H9 (cell line): ENCODE measurements around the gene ARHGAP9. TPM values are rescaled to one million over a fixed set of nuclear protein-coding genes. Genes with fewer than 3 reads are reported as not detected.
"Not testable (repeated sequence)": the region's sequence is repeated elsewhere in the genome, so short reads cannot be mapped to it uniquely, and the experiment has no call there.

ENCODE experiments used
- DNase-seq: peaks from one replicate; pipeline ENCODE4 v3.0.0-alpha.2; 2017
- H2AFZ ChIP-seq: one replicate; pipeline ENCODE4 v1.6.1; 2013; ENCODE audit warnings: mild to moderate bottlenecking, low read length, control low read depth, moderate library complexity
- H2AK5ac ChIP-seq: 2 replicates; pipeline ENCODE4 v1.6.1; 2013; ENCODE audit warnings: low read length, control low read depth, mixed read lengths; ENCODE audit not compliant: insufficient read length
- H2BK120ac ChIP-seq: one replicate; pipeline ENCODE4 v1.6.1; 2013; ENCODE audit warnings: low read depth, mild to moderate bottlenecking, low read length, control low read depth, inconsistent platforms; ENCODE audit not compliant: poor library complexity, severe bottlenecking
- H2BK12ac ChIP-seq: 2 replicates; pipeline ENCODE4 v1.6.1; 2013; ENCODE audit warnings: low read length, control low read depth, mixed read lengths, low read depth; ENCODE audit not compliant: insufficient read length
- H2BK15ac ChIP-seq: 2 replicates; pipeline ENCODE4 v1.6.1; 2013; ENCODE audit warnings: low read depth, low read length, control low read depth
- H2BK20ac ChIP-seq: one replicate; pipeline ENCODE4 v1.6.1; 2013; ENCODE audit warnings: low read depth, mild to moderate bottlenecking, low read length, control low read depth, inconsistent platforms; ENCODE audit not compliant: poor library complexity, severe bottlenecking
- H2BK5ac ChIP-seq: 2 replicates; pipeline ENCODE4 v1.6.1; 2013; ENCODE audit warnings: low read length, control low read depth, mixed read lengths; ENCODE audit not compliant: insufficient read length
- H3K14ac ChIP-seq: 2 replicates; pipeline ENCODE4 v1.6.1; 2013; ENCODE audit warnings: low read length, control low read depth; ENCODE audit not compliant: insufficient read depth
- H3K18ac ChIP-seq: 2 replicates; pipeline ENCODE4 v1.6.1; 2013; ENCODE audit warnings: low read depth, mild to moderate bottlenecking, mixed read lengths, low read length, control low read depth; ENCODE audit not compliant: insufficient read length
- H3K23ac ChIP-seq: 2 replicates; pipeline ENCODE4 v1.6.1; 2013; ENCODE audit warnings: low read length, control low read depth, mixed read lengths, low read depth; ENCODE audit not compliant: insufficient read length
- H3K23me2 ChIP-seq: 2 replicates; pipeline ENCODE4 v1.6.1; 2013; ENCODE audit warnings: low read depth, mild to moderate bottlenecking, mixed read lengths, low read length, control low read depth; ENCODE audit not compliant: insufficient read length, poor library complexity, severe bottlenecking
- H3K27ac ChIP-seq: 2 replicates; pipeline ENCODE4 v1.5.1; 2013; ENCODE audit warnings: low read length, control low read depth, mixed read lengths, low read depth; ENCODE audit not compliant: insufficient read length
- H3K27me3 ChIP-seq: 2 replicates; pipeline ENCODE4 v1.6.1; 2013; ENCODE audit warnings: low read length, control low read depth, inconsistent platforms; ENCODE audit not compliant: insufficient read depth
- H3K4ac ChIP-seq: 2 replicates; pipeline ENCODE4 v1.6.1; 2013; ENCODE audit warnings: low read depth, mild to moderate bottlenecking, control low read depth, inconsistent platforms, low read length, moderate library complexity
- H3K4me1 ChIP-seq: 2 replicates; pipeline ENCODE4 v1.6.1; 2013; ENCODE audit warnings: low read length, control low read depth, inconsistent platforms; ENCODE audit not compliant: insufficient read depth
- H3K4me2 ChIP-seq: 2 replicates; pipeline ENCODE4 v1.6.1; 2013; ENCODE audit warnings: low read length, control low read depth, mixed read lengths; ENCODE audit not compliant: insufficient read length, insufficient read depth
- H3K56ac ChIP-seq: 2 replicates; pipeline ENCODE4 v1.6.1; 2013; ENCODE audit warnings: low read depth, mild to moderate bottlenecking, mixed read lengths, low read length, control low read depth; ENCODE audit not compliant: insufficient read length
- H3K79me1 ChIP-seq: 2 replicates; pipeline ENCODE4 v1.6.1; 2013; ENCODE audit warnings: low read depth, mild to moderate bottlenecking, moderate library complexity, low read length, control low read depth, inconsistent platforms; ENCODE audit not compliant: insufficient read depth, poor library complexity, severe bottlenecking
- H3K79me2 ChIP-seq: 2 replicates; pipeline ENCODE4 v1.6.1; 2013; ENCODE audit warnings: low read length, control low read depth, inconsistent platforms; ENCODE audit not compliant: insufficient read depth
- H3K9ac ChIP-seq: 2 replicates; pipeline ENCODE4 v1.6.1; 2013; ENCODE audit warnings: low read length, control low read depth, mixed read lengths; ENCODE audit not compliant: insufficient read length; ENCODE audit errors: extremely low read depth
- H3K9me3 ChIP-seq: one replicate; pipeline ENCODE4 v1.6.1; 2013; ENCODE audit warnings: low read depth, low read length, inconsistent platforms; ENCODE audit not compliant: control insufficient read depth
- H3T11ph ChIP-seq: one replicate; pipeline ENCODE4 v1.6.1; 2013; ENCODE audit warnings: mild to moderate bottlenecking, low read length, control low read depth, inconsistent platforms
- H4K20me1 ChIP-seq: one replicate; pipeline ENCODE4 v1.6.1; 2013; ENCODE audit not compliant: control insufficient read depth, insufficient read length, insufficient read depth
- H4K5ac ChIP-seq: 2 replicates; pipeline ENCODE4 v1.6.1; 2013; ENCODE audit warnings: low read depth, mild to moderate bottlenecking, mixed read lengths, low read length, control low read depth; ENCODE audit not compliant: insufficient read length
- H4K8ac ChIP-seq: replicated peaks from 2 replicates; pipeline ENCODE4 v1.6.1; 2013; ENCODE audit warnings: low read length, control low read depth, mixed read lengths, low read depth; ENCODE audit not compliant: insufficient read length
- H4K91ac ChIP-seq: 2 replicates; pipeline ENCODE4 v1.6.1; 2013; ENCODE audit warnings: low read depth, mild to moderate bottlenecking, moderate library complexity, mixed read lengths, low read length, control low read depth; ENCODE audit not compliant: insufficient read length
- H3K27ac Mint-ChIP-seq, 3 experiments: 2 replicates in 2 of 3; 3 replicates in 1 of 3; pipeline ENCODE4 v1.8.0; 2020 to 2021; ENCODE audit warnings: mixed read lengths in 3 of 3, mild to moderate bottlenecking in 1 of 3, moderate library complexity in 1 of 3
- H3K27me3 Mint-ChIP-seq: 2 replicates; pipeline ENCODE4 v1.8.0; 2021; ENCODE audit warnings: low read depth, mild to moderate bottlenecking, moderate library complexity, mixed read lengths
- H3K36me3 Mint-ChIP-seq, 3 experiments: 2 replicates in 2 of 3; 3 replicates in 1 of 3; pipeline ENCODE4 v1.8.0; 2020 to 2021; ENCODE audit warnings: low read depth in 3 of 3, mixed read lengths in 3 of 3; ENCODE audit not compliant: insufficient read depth in 1 of 3
- H3K4me1 Mint-ChIP-seq, 2 experiments: 2 replicates each; pipeline ENCODE4 v1.8.0; 2020; ENCODE audit warnings: mixed read lengths in 2 of 2
- H3K4me3 Mint-ChIP-seq, 2 experiments: 2 replicates in 1 of 2; 3 replicates in 1 of 2; pipeline ENCODE4 v1.8.0; 2020 to 2021; ENCODE audit warnings: mild to moderate bottlenecking in 2 of 2, mixed read lengths in 2 of 2, moderate library complexity in 1 of 2
- H3K9me3 Mint-ChIP-seq, 2 experiments: 2 replicates in 1 of 2; 3 replicates in 1 of 2; pipeline ENCODE4 v1.8.0; 2020; ENCODE audit warnings: mild to moderate bottlenecking in 2 of 2, mixed read lengths in 2 of 2, moderate library complexity in 1 of 2
- CTCF ChIP-seq: fragments of 200-600 bp; sonication (generic); conservative IDR thresholded peaks from 3 replicates; pipeline ENCODE4 v1.8.0; 2021; ENCODE audit warnings: antibody characterized with exemption, mild to moderate bottlenecking
- WGBS: extraction: QIAGEN DNeasy Blood & Tissue Kit; methylation state at CpG from one replicate; pipeline ENCODE4 v1.1.7; 2013; ENCODE audit warnings: missing lambda C conversion rate, low lambda C conversion rate, mixed read lengths; ENCODE audit not compliant: insufficient read length; ENCODE audit errors: extremely low coverage; 5-methylcytosine and 5-hydroxymethylcytosine counted together
- total RNA-seq: library from RNA; stranded (reverse); gene quantifications from 2 replicates; pipeline ENCODE4 v1.2.1, GENCODE V29; 2021

The ARHGAP9 gene
- total RNA-seq, 1 experiment from 2014 or later = 3.7 TPM

GRCh38 chr12:57511161-57511560 lies 31.5 kb upstream of the ARHGAP9 start:
- H3K36me3 Mint-ChIP-seq = peaks cover 70 to 85% (median 72%) of the 10 kb centered on the region in 3 experiments; a peak in 6 of 7 replicates
- no peaks in the 10 kb centered on the region for H3K4me1 Mint-ChIP-seq
- WGBS = no CpG with 5 or more reads among the region's 4 CpGs
- Histone ChIP-seq H3K23me2 (no peaks in the 10 kb centered on the region), H3K27me3 (no peaks in the 10 kb centered on the region), H3K79me2 (0 out of 2 replicates have a peak, but pooled peaks cover 1% of the 10 kb centered on the region), H2BK5ac (no peak overlapping the region), H2BK20ac (no peak overlapping the region), H3K23ac (no peak overlapping the region), H2BK15ac (no peak overlapping the region), H3K27ac (no peak overlapping the region), H4K5ac (no peak overlapping the region), H3K4ac (no peak overlapping the region), H4K91ac (no peak overlapping the region), H4K20me1 (no peaks in the 10 kb centered on the region), H3T11ph (no peak overlapping the region), H3K14ac (no peak overlapping the region), H3K4me2 (no peak overlapping the region), H3K18ac (no peak overlapping the region), H3K4me1 (no peaks in the 10 kb centered on the region), H3K56ac (no peak overlapping the region), H3K9ac (no peak overlapping the region), H3K9me3 (no peaks in the 10 kb centered on the region), H2BK120ac (no peak overlapping the region), H2BK12ac (no peak overlapping the region), H4K8ac (no peak overlapping the region), H2AFZ (no peak overlapping the region), H2AK5ac (no peak overlapping the region), H3K79me1 (no peaks in the 10 kb centered on the region)
- no peak overlapping the region for H3K4me3 Mint-ChIP-seq
- H3K27ac Mint-ChIP-seq = no peak overlapping the region
- 0 out of 2 replicates have a peak, but pooled peaks cover 2% of the 10 kb centered on the region for H3K27me3 Mint-ChIP-seq
- TF ChIP-seq CTCF = no peak
- no peak for DNase-seq
- H3K9me3 Mint-ChIP-seq = peaks cover 0 to 2% of the 10 kb centered on the region in 2 experiments; a peak in 1 of 5 replicates

GRCh38 chr12:57507796-57508195 lies 28.1 kb upstream of the ARHGAP9 start:
- not testable (repeated sequence) for H2BK20ac ChIP-seq, H2BK15ac ChIP-seq, H3K4me3 Mint-ChIP-seq, H3K9ac ChIP-seq, H3K27ac Mint-ChIP-seq, H3K79me1 ChIP-seq, H2BK12ac ChIP-seq, H4K20me1 ChIP-seq, H4K91ac ChIP-seq, H3K23me2 ChIP-seq, H3K27ac ChIP-seq, H3K9me3 Mint-ChIP-seq, H3K27me3 ChIP-seq, H3K4me2 ChIP-seq, H4K5ac ChIP-seq, H3T11ph ChIP-seq, H2BK120ac ChIP-seq, H3K27me3 Mint-ChIP-seq, H2BK5ac ChIP-seq, H3K18ac ChIP-seq, H3K9me3 ChIP-seq, H4K8ac ChIP-seq, H3K23ac ChIP-seq, DNase-seq, H3K4me1 Mint-ChIP-seq, H3K4ac ChIP-seq, H3K4me1 ChIP-seq, H3K14ac ChIP-seq, H3K79me2 ChIP-seq, H2AFZ ChIP-seq, H2AK5ac ChIP-seq, H3K56ac ChIP-seq
- WGBS = no CpG with 5 or more reads among the region's 28 CpGs
- H3K36me3 Mint-ChIP-seq = peaks cover 71 to 86% (median 75%) of the 10 kb centered on the region in 3 experiments
